ENCODE data around the gene GMEB2. TPM values are rescaled to one million over a fixed set of nuclear protein-coding genes. Genes with fewer than 3 reads are reported as not detected.

GMEB2 gene
- total RNA-seq, 6 donors from 2014 or later = 10.1 to 12.9 (median 12.4) TPM

DNA sequence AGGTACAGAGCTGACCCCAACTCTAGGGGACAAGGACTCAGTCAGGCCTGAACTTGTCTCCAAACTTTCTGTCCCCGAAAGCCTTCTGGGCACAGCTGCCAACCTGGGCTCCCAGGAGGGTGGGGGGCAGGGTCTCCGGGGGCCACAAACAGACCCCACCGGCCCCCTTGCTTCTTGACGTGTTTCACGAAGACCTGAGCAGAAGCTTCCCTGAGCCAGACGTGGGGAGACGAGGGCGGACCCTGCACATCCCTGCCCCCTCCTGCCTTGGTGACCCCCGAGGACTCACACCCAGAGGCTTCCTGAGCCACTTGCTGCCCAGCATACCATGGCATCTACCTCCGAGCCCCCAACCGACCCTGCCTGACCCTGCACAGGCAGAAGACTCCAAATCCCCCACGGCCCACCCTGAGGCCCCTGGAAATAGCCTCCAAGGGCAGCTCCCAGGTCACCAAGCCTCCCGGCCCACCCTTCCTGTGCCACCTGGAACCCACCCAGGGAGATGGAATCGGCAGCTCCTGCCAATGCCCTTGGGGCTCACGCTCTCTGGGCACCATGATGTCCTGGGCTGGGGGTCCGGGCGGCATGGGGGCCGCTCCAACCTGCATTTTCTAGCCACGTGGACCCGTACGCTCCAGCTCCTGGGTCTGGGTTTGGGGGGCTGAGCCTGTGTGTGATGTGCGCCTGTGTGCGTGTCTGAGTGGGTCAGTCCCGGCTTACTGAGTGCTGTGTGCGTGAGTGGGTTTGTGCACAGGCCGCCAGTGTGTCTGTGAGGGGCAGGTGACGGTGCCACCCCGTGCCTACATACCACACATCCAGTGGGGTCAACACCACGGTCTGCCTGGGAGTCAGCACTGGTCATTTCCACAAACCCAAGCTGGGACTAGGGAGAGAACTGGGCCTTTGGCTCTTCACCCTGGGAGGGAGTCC lies 87.2 kb downstream of the GMEB2 start:
- WGBS, 2 donors = 91 to 93% methylated on average over 9 to 29 of the region's 29 CpGs
- Histone ChIP-seq H3K9me3 (no peaks in the 10 kb centered on the region), H3K27ac (no peak overlapping the region), H3K27me3 (no peaks in the 10 kb centered on the region), H3K4me3 (no peak overlapping the region), H3K36me3 (no peaks in the 10 kb centered on the region), H3K4me1 (peaks cover 17 to 36% (median 25%) of the 10 kb centered on the region in 4 donors)
- DNase-seq = peak in 1 of 2 donors; percentile 74
- ATAC-seq (ENCODE audit: low FRiP score in 2 of 2) = no peak
- no peak for TF ChIP-seq POLR2A (IDR thresholded peaks at IDR 0.05)
- no peak for TF ChIP-seq POLR2AphosphoS5 (IDR thresholded peaks at IDR 0.05)
- no peak for TF ChIP-seq EP300 (IDR thresholded peaks at IDR 0.05)
- TF ChIP-seq, protein P1, sequence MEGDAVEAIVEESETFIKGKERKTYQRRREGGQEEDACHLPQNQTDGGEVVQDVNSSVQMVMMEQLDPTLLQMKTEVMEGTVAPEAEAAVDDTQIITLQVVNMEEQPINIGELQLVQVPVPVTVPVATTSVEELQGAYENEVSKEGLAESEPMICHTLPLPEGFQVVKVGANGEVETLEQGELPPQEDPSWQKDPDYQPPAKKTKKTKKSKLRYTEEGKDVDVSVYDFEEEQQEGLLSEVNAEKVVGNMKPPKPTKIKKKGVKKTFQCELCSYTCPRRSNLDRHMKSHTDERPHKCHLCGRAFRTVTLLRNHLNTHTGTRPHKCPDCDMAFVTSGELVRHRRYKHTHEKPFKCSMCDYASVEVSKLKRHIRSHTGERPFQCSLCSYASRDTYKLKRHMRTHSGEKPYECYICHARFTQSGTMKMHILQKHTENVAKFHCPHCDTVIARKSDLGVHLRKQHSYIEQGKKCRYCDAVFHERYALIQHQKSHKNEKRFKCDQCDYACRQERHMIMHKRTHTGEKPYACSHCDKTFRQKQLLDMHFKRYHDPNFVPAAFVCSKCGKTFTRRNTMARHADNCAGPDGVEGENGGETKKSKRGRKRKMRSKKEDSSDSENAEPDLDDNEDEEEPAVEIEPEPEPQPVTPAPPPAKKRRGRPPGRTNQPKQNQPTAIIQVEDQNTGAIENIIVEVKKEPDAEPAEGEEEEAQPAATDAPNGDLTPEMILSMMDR (IDR thresholded peaks at IDR 0.05) = no peak

GRCh38 chr20:63539092-63539430 lies 87.8 kb downstream of the GMEB2 start:
- peak in 1 of 2 donors; percentile 75 for DNase-seq
- Histone ChIP-seq H3K27me3 (no peaks in the 10 kb centered on the region), H3K4me3 (no peak overlapping the region), H3K4me1 (peaks cover 22 to 42% (median 27%) of the 10 kb centered on the region in 4 donors), H3K9me3 (no peaks in the 10 kb centered on the region), H3K36me3 (no peaks in the 10 kb centered on the region), H3K27ac (peak overlapping the region in 1 of 4 donors; percentile 84)
- 77 to 80% methylated on average over 11 to 12 of the region's 12 CpGs for WGBS, 2 donors
- no peak for ATAC-seq (ENCODE audit: low FRiP score in 2 of 2)
- TF ChIP-seq EP300 (IDR thresholded peaks at IDR 0.05) = no peak
- no peak for TF ChIP-seq POLR2A (IDR thresholded peaks at IDR 0.05)
- TF ChIP-seq, protein P1 (IDR thresholded peaks at IDR 0.05) = no peak
- no peak for TF ChIP-seq POLR2AphosphoS5 (IDR thresholded peaks at IDR 0.05)

DNA sequence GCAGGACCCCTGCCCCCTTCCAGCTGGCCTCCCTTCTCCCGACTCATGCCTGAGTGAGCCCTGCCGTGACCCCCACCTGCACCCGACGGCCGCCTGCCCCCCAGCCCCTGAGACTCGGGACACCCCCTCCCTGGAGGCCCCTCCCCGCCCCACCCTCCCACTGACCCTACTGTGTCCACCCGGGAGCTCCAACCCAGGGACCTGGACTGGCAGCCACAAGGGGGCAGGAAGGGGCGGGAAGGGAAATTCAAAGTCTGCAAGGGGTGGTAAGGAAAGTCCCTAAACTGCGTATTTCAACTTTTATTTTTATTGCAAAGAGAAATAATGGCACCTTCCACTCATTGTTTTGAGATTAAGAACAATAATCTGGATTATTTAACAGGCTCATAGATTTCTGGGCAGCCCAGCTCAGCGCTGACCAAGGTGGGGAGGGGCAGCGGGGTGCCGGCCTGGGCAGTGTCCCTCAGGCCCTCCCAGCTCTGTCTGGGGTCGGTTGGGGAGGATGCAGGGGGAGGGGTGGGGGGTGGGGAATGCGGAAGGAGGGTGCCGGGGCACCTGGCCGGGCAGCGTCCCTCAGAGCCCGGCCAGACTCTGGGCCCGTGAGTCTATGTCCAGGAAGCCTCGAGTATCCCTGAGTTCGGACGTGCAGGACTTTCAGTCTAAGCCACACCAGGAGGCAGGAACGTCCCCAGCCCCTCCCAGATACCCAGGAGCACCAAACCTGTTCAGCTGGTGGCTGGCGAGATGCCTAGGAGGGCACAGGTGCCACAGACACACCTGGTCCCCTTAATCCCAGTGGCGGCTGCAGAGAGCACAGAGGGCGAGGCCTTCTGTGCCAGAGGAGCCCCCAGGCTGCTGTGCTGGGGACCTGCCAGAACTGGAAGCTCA lies 88.5 kb downstream of the GMEB2 start:
- Histone ChIP-seq H3K4me3 (peak overlapping the region in 3 of 4 donors; percentile 42 to 54 (median 50)), H3K27me3 (no peaks in the 10 kb centered on the region), H3K4me1 (peaks cover 22 to 46% (median 27%) of the 10 kb centered on the region in 4 donors), H3K9me3 (no peaks in the 10 kb centered on the region), H3K36me3 (no peaks in the 10 kb centered on the region), H3K27ac (peak overlapping the region; percentile 78 to 88 (median 86))
- DNase-seq = peak; percentile 68 to 92
- 31 to 45% methylated on average over 17 to 26 of the region's 27 CpGs for WGBS, 2 donors
- no peak for TF ChIP-seq EP300 (IDR thresholded peaks at IDR 0.05)
- TF ChIP-seq, protein P1 (IDR thresholded peaks at IDR 0.05) = peak in 1 of 6 experiments; percentile 24
- peak; percentile 8 to 15 for ATAC-seq (ENCODE audit: low FRiP score in 2 of 2)

Other genes with a start within 250 kb of the GMEB2 start
- gene KCNQ2, start 154.4 kb downstream of the GMEB2 start, total RNA-seq = under 1 TPM in 1 of 6 donors, not detected in 5; 0.66 TPM
- gene EEF1A2, start 128.0 kb downstream of the GMEB2 start, total RNA-seq = 1 to 10 TPM in 2 of 6 donors, under 1 TPM in 2, not detected in 2; 0.61 to 1.6 (median 1.1) TPM
- gene PPDPF, start 106.3 kb downstream of the GMEB2 start, total RNA-seq = 100 to 1,000 TPM in 5 of 6 donors, 10 to 100 TPM in 1; 91.1 to 468 (median 416) TPM
- 1 to 10 TPM; 3.3 to 9.8 (median 6.0) TPM for gene PTK6, start 89.7 kb downstream of the GMEB2 start, total RNA-seq
- gene SRMS, start 79.4 kb downstream of the GMEB2 start, total RNA-seq = not detected
- gene FNDC11, start 72.9 kb downstream of the GMEB2 start, total RNA-seq = 1 to 10 TPM in 4 of 6 donors, under 1 TPM in 2; 0.29 to 6.5 (median 1.4) TPM
- 100 to 1,000 TPM in 1 of 6 donors, 10 to 100 TPM in 5; 40.1 to 102 (median 56.6) TPM for gene HELZ2, start 52.9 kb downstream of the GMEB2 start, total RNA-seq
- 10 to 100 TPM in 3 of 6 donors, 1 to 10 TPM in 3; 2.1 to 16.5 (median 9.1) TPM for gene STMN3, start 26.3 kb upstream of the GMEB2 start, total RNA-seq
- gene RTEL1, start 31.2 kb upstream of the GMEB2 start, total RNA-seq = 10 to 100 TPM in 5 of 6 donors, 1 to 10 TPM in 1; 8.6 to 73.3 (median 32.5) TPM
- gene TNFRSF6B, start 69.6 kb upstream of the GMEB2 start, total RNA-seq = 10 to 100 TPM; 13.8 to 34.8 (median 16.9) TPM
- gene ARFRP1, start 80.9 kb upstream of the GMEB2 start, total RNA-seq = 10 to 100 TPM; 26.8 to 56.4 (median 46.3) TPM
- gene ZGPAT, start 80.9 kb upstream of the GMEB2 start, total RNA-seq = 10 to 100 TPM; 24.8 to 70.2 (median 36.8) TPM
- 10 to 100 TPM; 12.4 to 51.3 (median 15.3) TPM for gene LIME1, start 109.6 kb upstream of the GMEB2 start, total RNA-seq
- gene SLC2A4RG, start 112.7 kb upstream of the GMEB2 start, total RNA-seq = 100 to 1,000 TPM in 1 of 6 donors, 10 to 100 TPM in 5; 28.8 to 106 (median 71.9) TPM
- gene ZBTB46, start 204.2 kb upstream of the GMEB2 start, total RNA-seq = 10 to 100 TPM in 4 of 6 donors, 1 to 10 TPM in 2; 7.6 to 25.3 (median 11.6) TPM
- under 1 TPM in 1 of 6 donors, not detected in 5; 0.23 TPM for gene ABHD16B, start 234.4 kb upstream of the GMEB2 start, total RNA-seq
- gene TPD52L2, start 238.2 kb upstream of the GMEB2 start, total RNA-seq = 100 to 1,000 TPM in 1 of 6 donors, 10 to 100 TPM in 5; 64.2 to 103 (median 79.4) TPM